Non-pigmented ciliary epithelial cell (primary cell): Measurements from ENCODE around the gene TLN1.

Experiments
- DNase-seq: peaks from one replicate; pipeline ENCODE4 v3.0.0-alpha.2; 2010; ENCODE audit warnings: low read depth

The TLN1 gene

GRCh38 chr9:35732185-35732799 lies at the start of gene TLN1, which contains the start of gene CREB3:
TSS of gene TLN1 (minus strand) at chr9:35732195. CDS start at chr9:35725694, 6,501 bp downstream.
TSS of gene CREB3 (plus strand) at chr9:35732666. CDS start at chr9:35732773, 107 bp downstream.
- DNase-seq, result peak; percentile 95

- no peak for DNase-seq
These were observed 49.1 kb upstream of the TLN1 start for GRCh38 chr9:35781066-35781465.

GRCh38 chr9:35778496-35778895 lies 46.5 kb upstream of the TLN1 start:
- no peak for DNase-seq

GRCh38 chr9:35776018-35776417 lies 44.0 kb upstream of the TLN1 start:
- DNase-seq, result no peak

- DNase-seq, result no peak
These were observed 43.1 kb upstream of the TLN1 start for GRCh38 chr9:35774907-35775635.

- DNase-seq, result no peak
These were observed 39.9 kb upstream of the TLN1 start for GRCh38 chr9:35771943-35772342.

- DNase-seq, result no peak
These were observed 39.5 kb upstream of the TLN1 start for GRCh38 chr9:35771534-35771933.

- no peak for DNase-seq
These were observed 39.1 kb upstream of the TLN1 start for GRCh38 chr9:35771075-35771433.

GRCh38 chr9:35769763-35770162 lies 37.8 kb upstream of the TLN1 start:
- no peak for DNase-seq

GRCh38 chr9:35767458-35767857 lies 35.5 kb upstream of the TLN1 start:
- no peak for DNase-seq

GRCh38 chr9:35766997-35767396 lies 35.0 kb upstream of the TLN1 start:
- DNase-seq, result no peak

GRCh38 chr9:35763803-35764202 lies 31.8 kb upstream of the TLN1 start:
- no peak for DNase-seq

GRCh38 chr9:35763181-35763580 lies 31.2 kb upstream of the TLN1 start:
- no peak for DNase-seq

- peak; percentile 47 for DNase-seq
These were observed 28.7 kb upstream of the TLN1 start for GRCh38 chr9:35760651-35761050.

- DNase-seq, result no peak
These were observed 27.8 kb upstream of the TLN1 start for GRCh38 chr9:35759795-35760194.

- no peak for DNase-seq
These were observed 26.6 kb upstream of the TLN1 start for GRCh38 chr9:35758475-35759050.

- DNase-seq, result no peak
These were observed 25.9 kb upstream of the TLN1 start for GRCh38 chr9:35757892-35758275.

GRCh38 chr9:35757226-35757891 lies 25.4 kb upstream of the TLN1 start:
- no peak for DNase-seq

GRCh38 chr9:35756275-35757225 lies 24.6 kb upstream of the TLN1 start:
- DNase-seq, result no peak

- DNase-seq, result no peak
These were observed 23.1 kb upstream of the TLN1 start for GRCh38 chr9:35755071-35755470.

- DNase-seq, result no peak
These were observed 22.3 kb upstream of the TLN1 start, which contains the start of gene MSMP for GRCh38 chr9:35754264-35754663. TSS of gene MSMP (minus strand) at chr9:35754276. CDS start at chr9:35754129, 147 bp downstream.

- DNase-seq, result no peak
These were observed 21.5 kb upstream of the TLN1 start for GRCh38 chr9:35753466-35753865.
